H9 (cell line): ENCODE results near the gene RND3. TPM values are rescaled to one million over a fixed set of nuclear protein-coding genes. Genes with fewer than 3 reads are reported as not detected.

ENCODE experiments used
- DNase-seq: peaks from one replicate; pipeline ENCODE4 v3.0.0-alpha.2; 2017
- H2AFZ ChIP-seq: one replicate; pipeline ENCODE4 v1.6.1; 2013; ENCODE audit warnings: mild to moderate bottlenecking, low read length, control low read depth, moderate library complexity
- H2AK5ac ChIP-seq: 2 replicates; pipeline ENCODE4 v1.6.1; 2013; ENCODE audit warnings: low read length, control low read depth, mixed read lengths; ENCODE audit not compliant: insufficient read length
- H2BK120ac ChIP-seq: one replicate; pipeline ENCODE4 v1.6.1; 2013; ENCODE audit warnings: low read depth, mild to moderate bottlenecking, low read length, control low read depth, inconsistent platforms; ENCODE audit not compliant: poor library complexity, severe bottlenecking
- H2BK12ac ChIP-seq: 2 replicates; pipeline ENCODE4 v1.6.1; 2013; ENCODE audit warnings: low read length, control low read depth, mixed read lengths, low read depth; ENCODE audit not compliant: insufficient read length
- H2BK15ac ChIP-seq: 2 replicates; pipeline ENCODE4 v1.6.1; 2013; ENCODE audit warnings: low read depth, low read length, control low read depth
- H2BK20ac ChIP-seq: one replicate; pipeline ENCODE4 v1.6.1; 2013; ENCODE audit warnings: low read depth, mild to moderate bottlenecking, low read length, control low read depth, inconsistent platforms; ENCODE audit not compliant: poor library complexity, severe bottlenecking
- H2BK5ac ChIP-seq: 2 replicates; pipeline ENCODE4 v1.6.1; 2013; ENCODE audit warnings: low read length, control low read depth, mixed read lengths; ENCODE audit not compliant: insufficient read length
- H3K14ac ChIP-seq: 2 replicates; pipeline ENCODE4 v1.6.1; 2013; ENCODE audit warnings: low read length, control low read depth; ENCODE audit not compliant: insufficient read depth
- H3K18ac ChIP-seq: 2 replicates; pipeline ENCODE4 v1.6.1; 2013; ENCODE audit warnings: low read depth, mild to moderate bottlenecking, mixed read lengths, low read length, control low read depth; ENCODE audit not compliant: insufficient read length
- H3K23ac ChIP-seq: 2 replicates; pipeline ENCODE4 v1.6.1; 2013; ENCODE audit warnings: low read length, control low read depth, mixed read lengths, low read depth; ENCODE audit not compliant: insufficient read length
- H3K23me2 ChIP-seq: 2 replicates; pipeline ENCODE4 v1.6.1; 2013; ENCODE audit warnings: low read depth, mild to moderate bottlenecking, mixed read lengths, low read length, control low read depth; ENCODE audit not compliant: insufficient read length, poor library complexity, severe bottlenecking
- H3K27ac ChIP-seq: 2 replicates; pipeline ENCODE4 v1.5.1; 2013; ENCODE audit warnings: low read length, control low read depth, mixed read lengths, low read depth; ENCODE audit not compliant: insufficient read length
- H3K27me3 ChIP-seq: 2 replicates; pipeline ENCODE4 v1.6.1; 2013; ENCODE audit warnings: low read length, control low read depth, inconsistent platforms; ENCODE audit not compliant: insufficient read depth
- H3K4ac ChIP-seq: 2 replicates; pipeline ENCODE4 v1.6.1; 2013; ENCODE audit warnings: low read depth, mild to moderate bottlenecking, control low read depth, inconsistent platforms, low read length, moderate library complexity
- H3K4me1 ChIP-seq: 2 replicates; pipeline ENCODE4 v1.6.1; 2013; ENCODE audit warnings: low read length, control low read depth, inconsistent platforms; ENCODE audit not compliant: insufficient read depth
- H3K4me2 ChIP-seq: 2 replicates; pipeline ENCODE4 v1.6.1; 2013; ENCODE audit warnings: low read length, control low read depth, mixed read lengths; ENCODE audit not compliant: insufficient read length, insufficient read depth
- H3K56ac ChIP-seq: 2 replicates; pipeline ENCODE4 v1.6.1; 2013; ENCODE audit warnings: low read depth, mild to moderate bottlenecking, mixed read lengths, low read length, control low read depth; ENCODE audit not compliant: insufficient read length
- H3K79me1 ChIP-seq: 2 replicates; pipeline ENCODE4 v1.6.1; 2013; ENCODE audit warnings: low read depth, mild to moderate bottlenecking, moderate library complexity, low read length, control low read depth, inconsistent platforms; ENCODE audit not compliant: insufficient read depth, poor library complexity, severe bottlenecking
- H3K79me2 ChIP-seq: 2 replicates; pipeline ENCODE4 v1.6.1; 2013; ENCODE audit warnings: low read length, control low read depth, inconsistent platforms; ENCODE audit not compliant: insufficient read depth
- H3K9ac ChIP-seq: 2 replicates; pipeline ENCODE4 v1.6.1; 2013; ENCODE audit warnings: low read length, control low read depth, mixed read lengths; ENCODE audit not compliant: insufficient read length; ENCODE audit errors: extremely low read depth
- H3K9me3 ChIP-seq: one replicate; pipeline ENCODE4 v1.6.1; 2013; ENCODE audit warnings: low read depth, low read length, inconsistent platforms; ENCODE audit not compliant: control insufficient read depth
- H3T11ph ChIP-seq: one replicate; pipeline ENCODE4 v1.6.1; 2013; ENCODE audit warnings: mild to moderate bottlenecking, low read length, control low read depth, inconsistent platforms
- H4K20me1 ChIP-seq: one replicate; pipeline ENCODE4 v1.6.1; 2013; ENCODE audit not compliant: control insufficient read depth, insufficient read length, insufficient read depth
- H4K5ac ChIP-seq: 2 replicates; pipeline ENCODE4 v1.6.1; 2013; ENCODE audit warnings: low read depth, mild to moderate bottlenecking, mixed read lengths, low read length, control low read depth; ENCODE audit not compliant: insufficient read length
- H4K8ac ChIP-seq: replicated peaks from 2 replicates; pipeline ENCODE4 v1.6.1; 2013; ENCODE audit warnings: low read length, control low read depth, mixed read lengths, low read depth; ENCODE audit not compliant: insufficient read length
- H4K91ac ChIP-seq: 2 replicates; pipeline ENCODE4 v1.6.1; 2013; ENCODE audit warnings: low read depth, mild to moderate bottlenecking, moderate library complexity, mixed read lengths, low read length, control low read depth; ENCODE audit not compliant: insufficient read length
- H3K27ac Mint-ChIP-seq, 3 experiments: 2 replicates in 2 of 3; 3 replicates in 1 of 3; pipeline ENCODE4 v1.8.0; 2020 to 2021; ENCODE audit warnings: mixed read lengths in 3 of 3, mild to moderate bottlenecking in 1 of 3, moderate library complexity in 1 of 3
- H3K27me3 Mint-ChIP-seq: 2 replicates; pipeline ENCODE4 v1.8.0; 2021; ENCODE audit warnings: low read depth, mild to moderate bottlenecking, moderate library complexity, mixed read lengths
- H3K36me3 Mint-ChIP-seq, 3 experiments: 2 replicates in 2 of 3; 3 replicates in 1 of 3; pipeline ENCODE4 v1.8.0; 2020 to 2021; ENCODE audit warnings: low read depth in 3 of 3, mixed read lengths in 3 of 3; ENCODE audit not compliant: insufficient read depth in 1 of 3
- H3K4me1 Mint-ChIP-seq, 2 experiments: 2 replicates each; pipeline ENCODE4 v1.8.0; 2020; ENCODE audit warnings: mixed read lengths in 2 of 2
- H3K4me3 Mint-ChIP-seq, 2 experiments: 2 replicates in 1 of 2; 3 replicates in 1 of 2; pipeline ENCODE4 v1.8.0; 2020 to 2021; ENCODE audit warnings: mild to moderate bottlenecking in 2 of 2, mixed read lengths in 2 of 2, moderate library complexity in 1 of 2
- H3K9me3 Mint-ChIP-seq, 2 experiments: 2 replicates in 1 of 2; 3 replicates in 1 of 2; pipeline ENCODE4 v1.8.0; 2020; ENCODE audit warnings: mild to moderate bottlenecking in 2 of 2, mixed read lengths in 2 of 2, moderate library complexity in 1 of 2
- CTCF ChIP-seq: fragments of 200-600 bp; sonication (generic); conservative IDR thresholded peaks from 3 replicates; pipeline ENCODE4 v1.8.0; 2021; ENCODE audit warnings: antibody characterized with exemption, mild to moderate bottlenecking
- WGBS: extraction: QIAGEN DNeasy Blood & Tissue Kit; methylation state at CpG from one replicate; pipeline ENCODE4 v1.1.7; 2013; ENCODE audit warnings: missing lambda C conversion rate, low lambda C conversion rate, mixed read lengths; ENCODE audit not compliant: insufficient read length; ENCODE audit errors: extremely low coverage; 5-methylcytosine and 5-hydroxymethylcytosine counted together
- total RNA-seq: library from RNA; stranded (reverse); gene quantifications from 2 replicates; pipeline ENCODE4 v1.2.1, GENCODE V29; 2021

Gene RND3
- total RNA-seq, 1 experiment from 2014 or later, result 62.6 TPM

GRCh38 chr2:150491430-150491829 lies 4.0 kb upstream of the RND3 start:
- Histone ChIP-seq H2BK12ac (no peak overlapping the region), H2BK5ac (no peak overlapping the region), H4K20me1 (no peaks in the 10 kb centered on the region), H2BK20ac (no peak overlapping the region), H3K14ac (no peak overlapping the region), H2AFZ (no peak overlapping the region), H3K79me2 (peaks cover 8% of the 10 kb centered on the region; the same call in 1 of the 2 replicates), H3K4ac (no peak overlapping the region), H4K91ac (no peak overlapping the region), H3K23me2 (no peaks in the 10 kb centered on the region), H3T11ph (no peak overlapping the region), H3K9me3 (no peaks in the 10 kb centered on the region), H3K56ac (no peak overlapping the region), H3K27me3 (no peaks in the 10 kb centered on the region), H4K5ac (no peak overlapping the region), H4K8ac (no peak overlapping the region), H2AK5ac (no peak overlapping the region), H2BK15ac (no peak overlapping the region), H2BK120ac (no peak overlapping the region), H3K79me1 (no peaks in the 10 kb centered on the region), H3K27ac (no peak overlapping the region), H3K4me1 (no peaks in the 10 kb centered on the region), H3K18ac (no peak overlapping the region), H3K9ac (no peak overlapping the region), H3K4me2 (no peak overlapping the region), H3K23ac (no peak overlapping the region)
- H3K27me3 Mint-ChIP-seq, result no peaks in the 10 kb centered on the region; the same call in 1 of the 2 replicates
- peaks cover 0 to 5% (median 5%) of the 10 kb centered on the region in 3 experiments; a peak in 4 of 7 replicates for H3K36me3 Mint-ChIP-seq
- peaks cover 6 to 10% of the 10 kb centered on the region in 2 experiments for H3K4me1 Mint-ChIP-seq
- no peak for DNase-seq
- no peak overlapping the region for H3K4me3 Mint-ChIP-seq
- WGBS, result no CpG with 5 or more reads among the region's 2 CpGs
- no peak overlapping the region for H3K27ac Mint-ChIP-seq
- no peak for TF ChIP-seq CTCF
- H3K9me3 Mint-ChIP-seq, result peaks cover 0 to 5% of the 10 kb centered on the region in 2 experiments; a peak in 2 of 5 replicates
